ENCODE data around the gene GDF15. TPM values are rescaled to one million over a fixed set of nuclear protein-coding genes. Genes with fewer than 3 reads are reported as not detected.

The GDF15 gene
- total and polyA plus RNA-seq, 2 donors (not counting 3 experiments of a cell fraction or from before 2014, with no cell fraction given) = 165 to 206 TPM

GRCh38 chr19:18344582-18344950, 41.4 kb upstream of the GDF15 start:
- H2AFZ ChIP-seq (ENCODE audit: low read depth, low read length) = no peak overlapping the region
- no TSS peak for BruUV-seq (replicated peaks)
- dilution Hi-C loops (cut with MboI; ENCODE audit: extremely low pct_ligation_motif_present, low sequenced_read_pairs) = no loop called here
- H3K9me1 ChIP-seq (replicated peaks; ENCODE audit: control insufficient read depth, extremely low read depth, insufficient read depth, low read length) = no peaks in the 10 kb centered on the region
- no peak overlapping the region for H3K4me3 ChIP-seq (replicated peaks in 1 of 3; ENCODE audit: insufficient read depth in 1 of 3, low read depth in 1 of 3, low read length in 3 of 3)
- DNase-seq (ENCODE audit: low read depth, low spot score) (no peak), FAIRE-seq (no peak)
- CTCF ChIA-PET = interaction anchor here (0.9 kb wide), 1 partner anchor 66 kb away, joined by 3 read pairs; no protein-coding TSS in a partner anchor
- no peaks in the 10 kb centered on the region for H4K20me1 ChIP-seq (replicated peaks; ENCODE audit: control insufficient read depth, extremely low read depth, insufficient read depth, low read length)
- H3K9me3 ChIP-seq (replicated peaks; ENCODE audit: control insufficient read depth, insufficient read depth, low read length) = no peaks in the 10 kb centered on the region
- no peaks in the 10 kb centered on the region for H3K27me3 ChIP-seq (ENCODE audit: control insufficient read depth in 2 of 2, insufficient read depth in 2 of 2, low read length in 2 of 2)
- no peak overlapping the region for H3K27ac ChIP-seq (ENCODE audit: insufficient read depth, low read depth, low read length)
- no peaks in the 10 kb centered on the region for H3K36me3 ChIP-seq (ENCODE audit: control insufficient read depth in 2 of 2, extremely low read depth in 1 of 2, insufficient read depth in 2 of 2, low read length in 2 of 2)
- H3K79me2 ChIP-seq (ENCODE audit: control insufficient read depth, insufficient read depth, low read length) = no peaks in the 10 kb centered on the region
- no peak overlapping the region for H3K4me2 ChIP-seq (ENCODE audit: insufficient read depth, low read length)
- intact Hi-C loops (cut with micrococcal nuclease) = loop anchor here (5.0 kb wide), 1 partner anchor 67 kb away; no protein-coding TSS in a partner anchor
- no peak overlapping the region for H3K9ac ChIP-seq (replicated peaks; ENCODE audit: extremely low read depth, insufficient read depth, low read length)
- no peak for TF ChIP-seq POLR2AphosphoS5 (IDR thresholded peaks at IDR 0.05; ENCODE audit: insufficient read depth, low read depth, low read length)
- no peak for TF ChIP-seq MAX (IDR thresholded peaks at IDR 0.05; ENCODE audit: insufficient read depth, insufficient read length)
- no peak for TF ChIP-seq CTCF (IDR thresholded peaks at IDR 0.05; ENCODE audit: extremely low read depth in 1 of 2, insufficient read depth in 1 of 2, low read depth in 1 of 2, low read length in 2 of 2)
- TF ChIP-seq POLR2A (IDR thresholded peaks at IDR 0.05; ENCODE audit: low read depth, low read length) = no peak
- no peak for TF ChIP-seq GATA2 (IDR thresholded peaks at IDR 0.05; ENCODE audit: insufficient read depth, insufficient read length, low read depth, low read length)
- no peak for TF ChIP-seq EZH2 (IDR thresholded peaks at IDR 0.05; ENCODE audit: borderline replicate concordance, low read depth, low read length, severe bottlenecking)
- no peak for TF ChIP-seq FOS (IDR thresholded peaks at IDR 0.05; ENCODE audit: borderline replicate concordance, insufficient read depth, low read length)
- TF ChIP-seq MYC (IDR thresholded peaks at IDR 0.05; ENCODE audit: low read depth, low read length) = no peak
- no peak for TF ChIP-seq JUN (IDR thresholded peaks at IDR 0.05; ENCODE audit: borderline replicate concordance, insufficient read depth, insufficient read length, low read depth)
- POLR2A ChIA-PET = interaction anchor here (0.7 to 1.0 kb wide), 2 partner anchors 41 to 126 kb away, joined by 3 read pairs; partner anchors contain the start of gene GDF15
- peaks cover 11% of the 10 kb centered on the region for H3K4me1 ChIP-seq (ENCODE audit: control insufficient read depth, extremely low read depth, insufficient read depth, low read length)

Measured in endothelial cell of umbilical vein (primary cell).